ENCODE data around the gene FOXB1.
A peak's percentile ranks its signal among the peaks of the same experiment; 100 is the strongest.

The FOXB1 gene

DNA sequence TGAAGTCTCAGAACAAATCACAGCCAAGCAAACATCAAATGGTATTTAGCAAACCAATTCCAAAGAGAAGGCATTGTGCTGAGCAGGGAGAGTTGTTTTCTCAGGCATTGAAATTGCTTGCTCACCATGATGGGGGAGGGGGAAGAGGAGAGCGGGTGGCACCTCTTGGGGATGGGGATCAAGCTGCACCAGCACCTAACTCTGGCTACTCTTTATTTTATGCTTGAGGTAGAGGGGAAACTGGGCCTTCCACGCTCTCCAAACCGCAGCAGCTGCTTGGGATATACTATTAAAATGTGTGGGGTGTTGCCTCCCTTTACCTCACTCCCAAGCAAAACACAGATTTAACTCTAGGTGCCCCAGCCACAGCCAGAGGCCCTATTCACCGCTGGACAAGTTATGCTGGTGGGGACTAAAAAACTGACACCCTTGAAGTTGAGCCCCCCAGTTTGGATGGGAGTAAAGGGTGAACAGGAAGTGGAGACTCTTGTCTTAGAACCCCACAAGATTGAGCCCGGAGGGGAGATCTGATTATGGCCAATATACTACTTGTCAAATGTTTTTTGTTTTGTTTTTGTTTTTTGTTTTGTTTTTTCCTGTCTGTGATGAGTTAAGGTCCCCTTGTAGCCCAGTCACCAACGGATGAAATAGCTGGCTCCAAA is 5.0 kb upstream of the FOXB1 start:
- DNase-seq, result no peak

DNA sequence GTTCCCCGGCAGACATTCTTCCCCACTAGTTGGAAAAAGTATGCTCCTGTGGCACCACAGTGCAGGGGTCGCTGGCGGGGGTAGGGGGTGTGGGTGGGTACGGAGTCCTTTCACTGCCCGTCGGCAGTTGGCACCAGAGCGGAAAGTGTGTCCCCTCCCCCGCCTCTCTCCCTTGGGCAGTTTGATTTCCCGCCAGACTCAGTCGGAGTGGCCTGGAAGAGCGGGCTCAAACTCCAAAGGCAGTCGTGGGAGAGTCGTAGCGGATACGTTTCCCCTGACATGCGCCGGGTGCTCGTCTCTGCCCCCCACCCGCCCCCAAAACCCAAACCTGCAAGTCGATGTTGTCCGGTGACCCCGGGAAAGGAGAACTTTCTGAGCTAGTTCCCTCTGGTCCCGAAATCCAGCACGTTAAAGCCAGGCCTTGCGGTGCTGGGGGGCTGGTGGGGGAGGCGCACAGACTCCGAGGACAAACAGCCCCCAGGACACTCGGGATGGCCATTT is 4.4 kb upstream of the FOXB1 start:
- peak in 1 of 56 donors; percentile 34 for DNase-seq

DNA sequence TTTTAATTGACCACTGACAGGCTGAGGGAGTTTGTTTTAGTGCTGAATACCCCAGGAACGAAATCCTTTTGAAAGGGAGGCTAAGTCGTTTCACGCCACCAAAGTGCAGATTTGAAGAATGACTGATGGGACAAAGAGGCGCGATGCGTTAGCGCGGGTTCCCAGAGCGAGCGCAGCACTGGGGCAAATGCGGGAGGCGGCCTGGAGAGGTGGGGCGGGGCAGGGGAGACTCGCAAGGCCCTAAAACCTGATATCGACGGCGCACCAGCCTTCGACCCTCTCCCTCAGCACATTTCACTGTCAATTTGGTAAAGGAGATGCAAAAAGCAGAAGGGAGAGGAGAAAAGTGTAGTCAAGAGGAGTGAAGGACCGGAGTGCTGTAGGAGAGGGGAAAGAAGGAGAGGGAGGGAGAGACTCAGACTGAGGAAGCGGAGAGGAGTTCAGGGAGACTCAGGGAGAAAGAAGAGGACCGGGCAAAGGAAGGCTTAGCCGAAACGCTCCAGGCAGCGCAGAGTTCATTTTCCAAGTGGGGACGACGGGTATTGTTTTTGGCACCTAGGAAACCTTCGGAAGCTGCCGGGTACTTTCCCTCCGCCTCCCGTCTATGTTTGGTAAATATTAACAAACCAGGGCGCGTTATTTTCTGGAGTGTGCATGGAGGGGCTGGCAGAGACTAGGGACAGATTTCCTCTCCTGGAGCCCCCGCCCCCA is 3.8 kb upstream of the FOXB1 start:
- no peak for DNase-seq

DNA sequence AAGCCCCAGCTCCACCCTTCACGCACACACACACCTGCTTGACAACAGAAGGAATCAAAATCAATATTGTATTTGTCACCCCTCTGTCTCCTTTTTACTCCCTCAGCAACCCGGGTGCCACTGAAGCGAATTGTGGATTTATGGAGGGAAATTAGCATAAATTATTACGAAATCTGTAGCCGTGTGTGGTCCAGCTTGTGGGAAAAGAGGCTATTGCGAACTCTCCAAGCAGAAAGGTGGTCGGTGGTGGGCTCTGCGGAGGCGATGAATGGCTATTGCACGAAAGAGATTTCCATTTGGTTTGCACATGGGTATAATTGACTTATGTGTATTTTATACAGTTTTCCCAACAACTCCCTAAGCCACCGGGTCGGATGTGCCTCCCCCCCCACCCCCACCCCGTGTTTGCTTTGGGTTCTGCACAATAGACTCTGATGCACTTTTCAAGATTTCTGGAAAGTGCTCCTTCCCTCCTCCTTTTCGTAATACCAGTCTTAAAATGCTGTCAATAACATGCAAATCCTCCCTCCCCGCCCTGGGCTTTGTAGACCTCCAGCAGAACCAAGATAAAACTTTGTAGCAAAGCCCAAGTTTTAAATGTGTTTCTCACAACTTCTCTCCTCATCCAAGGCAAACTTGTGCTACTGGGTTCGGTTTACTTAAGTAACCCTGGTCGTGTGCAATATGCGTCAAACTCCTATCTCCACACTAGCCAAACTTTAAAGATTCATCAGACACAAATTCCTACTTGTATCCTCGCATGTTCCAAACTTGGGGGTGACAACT is 3.1 kb upstream of the FOXB1 start:
- no peak for DNase-seq

DNA sequence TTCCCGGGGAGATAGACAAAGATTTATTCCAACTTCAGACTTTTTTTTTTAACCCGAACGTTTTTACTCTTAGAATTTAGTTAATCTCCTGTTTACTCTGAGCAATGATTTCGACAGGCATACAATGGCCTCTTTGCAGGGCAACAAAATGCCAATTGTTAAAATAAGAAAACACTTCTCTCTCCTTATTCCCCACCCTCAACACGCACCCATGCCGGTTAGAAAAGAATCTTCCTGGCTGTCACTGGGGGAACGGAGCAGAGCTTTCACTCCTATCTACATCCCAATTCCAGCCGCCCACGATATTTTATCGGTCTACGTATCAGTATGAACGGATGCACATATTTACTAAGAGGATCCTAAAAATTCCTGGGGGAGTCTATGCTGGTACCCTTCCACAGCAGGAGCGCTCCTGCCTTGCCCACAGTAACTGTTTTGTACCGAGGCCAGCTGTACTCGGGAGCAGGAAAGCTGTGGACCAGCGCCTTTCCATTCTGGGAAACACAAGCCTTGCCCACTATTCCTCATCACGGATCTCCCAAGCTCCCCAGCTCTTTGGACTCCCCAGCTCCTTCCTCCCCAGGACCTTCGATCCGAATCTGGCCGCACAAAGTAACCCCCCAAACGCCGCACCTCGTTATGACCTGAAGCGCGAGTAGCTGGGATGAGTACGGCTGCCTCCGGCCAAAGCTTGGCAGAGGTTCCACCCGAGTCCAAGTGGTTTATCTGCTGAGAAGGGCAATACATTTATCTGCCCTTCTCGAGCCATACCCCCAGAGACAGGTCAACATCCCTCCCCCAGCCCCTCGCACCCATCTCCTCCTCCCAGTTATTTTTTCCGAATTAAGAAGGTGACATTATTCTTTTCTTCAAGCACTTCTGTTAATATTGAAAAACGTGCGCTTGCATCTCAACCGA is 2.2 kb upstream of the FOXB1 start:
- no peak for DNase-seq

DNA sequence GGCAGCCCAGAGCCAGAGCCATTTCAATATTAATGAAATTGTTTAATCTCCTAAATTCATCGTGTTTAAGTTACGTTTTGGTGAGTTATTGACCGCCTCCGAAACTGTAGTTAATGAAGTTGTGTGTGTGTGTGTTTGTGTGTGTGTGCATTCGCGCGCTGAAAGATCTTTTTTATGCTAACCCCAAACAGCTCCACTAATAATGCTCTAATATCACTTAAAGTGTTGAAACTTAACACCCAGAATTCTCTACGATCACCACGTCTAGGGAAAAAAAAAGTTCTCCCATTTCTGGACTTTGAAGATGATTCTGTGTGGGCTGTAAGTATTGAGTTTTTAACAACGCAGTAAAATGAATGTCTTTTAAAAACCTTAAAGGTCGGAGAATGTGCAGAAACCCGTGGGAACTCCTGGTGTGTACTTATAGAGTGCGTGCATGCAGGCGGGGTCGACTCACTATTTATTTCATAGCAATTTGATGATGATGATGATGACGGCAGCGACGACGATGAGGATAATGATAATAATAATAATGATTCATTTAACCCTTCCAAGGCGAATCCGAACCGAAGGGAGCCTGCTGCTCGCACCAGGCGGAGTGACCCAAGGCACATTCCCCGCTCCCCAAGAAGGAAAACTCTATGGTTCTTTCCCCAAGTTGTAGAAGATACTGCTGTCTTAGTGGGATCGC is 1.4 kb upstream of the FOXB1 start:
- no peak for DNase-seq

DNA sequence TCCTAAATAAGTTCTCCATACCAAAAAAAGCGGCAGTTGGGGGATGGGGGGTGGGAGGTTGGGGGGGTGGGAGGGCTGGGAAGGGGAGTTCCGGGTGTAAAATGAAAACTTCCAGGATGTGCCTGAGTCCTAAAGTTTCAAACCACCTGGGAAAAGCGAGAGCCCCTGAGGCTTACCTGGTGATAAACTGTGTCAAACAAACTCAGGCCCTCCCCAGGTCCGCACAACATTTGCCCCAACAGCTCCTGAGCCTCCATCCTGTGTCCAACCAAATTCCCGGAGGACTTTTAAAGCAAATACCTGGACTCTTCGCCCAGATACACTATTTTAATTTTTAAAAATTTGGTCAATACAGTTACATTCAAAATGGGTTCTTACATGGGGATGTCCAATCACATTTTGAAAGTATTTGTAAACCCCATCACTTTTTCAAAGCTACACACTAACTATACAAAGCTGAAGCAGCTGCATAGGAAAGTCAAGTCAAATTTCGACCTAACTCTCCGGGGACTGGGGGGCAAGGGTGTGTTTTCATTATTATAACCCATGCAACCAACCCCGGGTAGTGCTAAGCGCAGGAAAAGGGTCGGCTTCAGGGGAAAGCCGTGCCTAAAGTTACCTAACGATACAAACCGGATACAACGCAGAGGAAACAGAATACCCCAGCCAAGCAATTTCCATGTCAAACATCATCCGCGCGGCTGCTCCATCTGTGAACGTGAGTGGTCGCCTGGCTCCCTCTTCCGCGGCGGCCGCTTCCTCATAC is 685 bp upstream of the FOXB1 start:
- no peak for DNase-seq

GRCh38 chr15:60004846-60005351 is 788 bp downstream of the FOXB1 start:
- no peak for DNase-seq

DNA sequence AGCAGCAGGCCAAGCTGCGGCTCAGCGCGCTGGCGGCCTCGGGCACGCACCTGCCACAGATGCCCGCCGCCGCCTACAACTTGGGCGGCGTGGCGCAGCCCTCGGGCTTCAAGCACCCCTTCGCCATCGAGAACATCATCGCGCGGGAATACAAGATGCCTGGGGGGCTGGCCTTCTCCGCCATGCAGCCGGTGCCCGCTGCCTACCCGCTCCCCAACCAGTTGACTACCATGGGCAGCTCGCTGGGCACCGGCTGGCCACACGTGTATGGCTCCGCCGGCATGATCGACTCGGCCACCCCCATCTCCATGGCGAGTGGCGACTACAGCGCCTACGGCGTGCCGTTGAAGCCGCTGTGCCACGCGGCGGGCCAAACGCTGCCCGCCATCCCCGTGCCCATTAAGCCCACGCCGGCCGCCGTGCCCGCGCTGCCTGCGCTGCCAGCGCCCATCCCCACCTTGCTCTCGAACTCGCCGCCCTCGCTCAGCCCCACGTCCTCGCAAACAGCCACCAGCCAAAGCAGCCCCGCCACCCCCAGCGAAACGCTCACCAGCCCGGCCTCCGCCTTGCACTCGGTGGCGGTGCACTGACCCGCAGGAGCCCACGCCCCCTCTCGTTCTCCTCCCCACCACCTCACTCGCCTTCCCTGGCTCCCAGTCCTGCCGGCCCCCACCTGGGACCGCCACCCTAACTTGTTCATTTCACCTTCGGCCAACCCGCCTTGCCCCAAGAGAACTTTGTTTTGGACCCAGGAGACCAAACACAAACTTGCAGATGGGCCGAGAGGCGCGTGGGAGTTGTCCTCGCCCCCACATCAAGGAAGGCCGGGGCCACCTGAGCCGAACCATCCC is 1.5 kb downstream of the FOXB1 start:
- DNase-seq, result no peak

DNA sequence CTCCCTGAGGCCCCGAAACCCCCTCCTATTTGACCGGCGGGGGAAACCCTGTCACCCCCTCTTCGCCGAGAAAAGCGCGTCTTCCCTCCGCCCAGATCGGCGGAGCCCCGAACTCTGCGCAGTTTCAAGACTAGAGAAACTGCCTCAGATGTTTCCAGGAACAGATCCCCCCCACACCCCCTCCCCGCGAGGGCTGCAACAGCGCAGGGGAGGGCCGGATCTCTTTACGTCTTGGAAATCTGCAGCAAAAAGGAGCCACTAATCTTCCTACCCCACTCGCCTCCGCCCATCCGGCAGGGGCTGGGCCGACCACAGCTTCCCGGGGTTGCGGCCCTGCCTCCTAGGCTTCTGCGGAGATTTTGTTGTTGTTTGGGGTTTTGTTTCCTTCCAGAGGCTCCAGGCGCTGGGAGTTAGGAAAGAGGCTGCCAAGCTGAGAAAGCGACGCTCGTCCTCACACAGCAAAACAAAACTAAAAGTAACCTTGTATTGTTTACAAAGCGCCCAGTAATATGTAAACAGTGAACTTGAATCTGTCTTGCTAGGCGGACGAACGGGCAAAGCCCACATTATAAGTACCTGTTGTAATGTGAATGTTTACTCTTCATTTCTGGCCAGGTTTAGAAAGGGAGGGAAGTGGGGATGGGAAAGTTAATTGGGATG is 2.2 kb downstream of the FOXB1 start:
- DNase-seq, result peak in 1 of 56 donors; percentile 39

DNA sequence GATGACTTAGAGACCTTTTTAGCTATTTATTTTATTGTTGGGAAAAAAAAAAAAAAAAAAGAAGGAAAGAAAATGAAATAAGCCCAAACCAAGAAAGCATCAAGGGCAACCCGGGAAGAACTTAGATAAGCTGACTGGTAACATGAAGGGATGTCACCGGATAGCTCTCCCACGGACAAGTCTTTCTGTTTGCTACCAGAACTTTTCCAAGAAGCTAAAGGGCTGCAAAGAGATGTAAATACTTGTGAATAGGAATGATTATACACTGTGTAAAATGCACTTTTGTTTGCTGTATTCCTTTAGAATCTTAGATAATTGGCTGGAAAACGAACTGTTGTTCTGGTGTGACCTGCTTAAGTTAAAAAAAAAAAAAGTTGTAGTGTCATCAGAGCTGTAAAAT is 2.8 kb downstream of the FOXB1 start:
- no peak for DNase-seq

DNA sequence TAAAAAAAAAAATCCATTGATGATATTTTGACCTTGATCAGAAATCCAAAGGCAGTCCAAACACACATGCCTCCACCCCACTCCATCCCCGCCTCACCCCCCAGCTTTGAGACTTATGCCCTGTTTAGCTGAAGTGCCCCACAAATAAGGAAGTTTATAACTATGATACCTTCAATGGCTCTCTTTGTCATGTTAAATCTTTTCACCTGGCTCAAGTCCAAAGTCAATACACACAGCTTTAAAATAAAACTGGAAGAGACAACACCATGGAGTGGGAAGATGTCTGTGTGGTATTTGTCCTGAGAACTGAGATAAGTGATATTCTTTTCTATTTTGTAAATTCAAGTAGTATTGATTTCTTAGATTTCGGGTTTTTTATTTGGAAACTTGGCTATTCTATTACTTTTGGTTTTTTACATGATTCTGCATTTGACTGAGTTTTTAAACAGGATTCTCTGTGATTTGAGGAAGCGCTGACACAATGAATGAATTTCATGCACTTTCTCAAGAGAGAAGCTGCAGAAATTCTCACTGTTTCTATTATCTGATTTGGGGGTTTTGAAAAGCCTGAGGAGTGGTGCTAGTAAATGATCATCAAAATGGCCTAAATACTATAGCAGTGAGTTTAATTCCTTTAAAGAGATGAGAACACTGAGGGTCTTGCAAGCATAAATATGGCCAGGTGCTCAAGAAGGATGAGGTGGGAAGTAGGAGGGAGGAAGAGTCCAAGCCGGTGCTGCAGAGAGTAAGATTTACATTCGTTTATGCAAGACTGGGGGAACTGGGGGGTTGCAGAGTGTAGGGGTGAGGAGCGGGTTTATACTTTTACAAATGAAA is 5.2 kb downstream of the FOXB1 start:
- DNase-seq, result no peak

DNA sequence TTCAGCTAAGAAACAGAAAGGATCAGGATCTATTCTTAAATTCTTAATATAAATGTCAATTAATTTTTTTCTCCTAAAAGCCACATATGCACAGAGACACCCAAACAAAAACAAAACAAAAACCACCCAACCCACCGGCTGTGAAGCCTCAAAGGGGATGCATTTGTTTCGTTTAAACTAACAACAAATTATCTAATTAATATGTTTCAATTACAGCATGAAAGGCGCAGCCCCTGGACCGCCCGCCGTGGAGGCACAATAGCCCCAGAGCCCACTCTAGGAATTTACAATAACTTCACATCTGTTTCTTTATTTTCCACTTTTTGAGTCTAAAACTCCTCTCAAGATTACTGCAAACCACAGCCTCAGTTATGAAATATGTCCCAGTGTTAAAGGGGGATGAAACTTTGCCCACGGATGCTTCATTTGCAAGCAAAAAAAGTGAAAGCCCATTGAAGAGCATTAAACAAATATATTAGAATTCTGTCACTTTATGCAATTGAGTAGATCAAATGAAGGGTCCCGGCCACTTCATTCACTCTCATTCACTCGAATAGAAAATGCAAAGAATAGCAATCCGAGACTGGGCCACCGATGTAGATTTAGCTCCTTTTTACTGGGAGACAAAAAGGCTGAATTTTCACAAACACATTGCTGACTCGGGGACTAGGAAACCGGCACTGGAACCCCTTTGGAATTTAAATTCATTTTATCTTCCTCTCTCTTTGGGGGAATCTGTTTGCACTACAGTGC is 6.0 kb downstream of the FOXB1 start:
- no peak for DNase-seq

DNA sequence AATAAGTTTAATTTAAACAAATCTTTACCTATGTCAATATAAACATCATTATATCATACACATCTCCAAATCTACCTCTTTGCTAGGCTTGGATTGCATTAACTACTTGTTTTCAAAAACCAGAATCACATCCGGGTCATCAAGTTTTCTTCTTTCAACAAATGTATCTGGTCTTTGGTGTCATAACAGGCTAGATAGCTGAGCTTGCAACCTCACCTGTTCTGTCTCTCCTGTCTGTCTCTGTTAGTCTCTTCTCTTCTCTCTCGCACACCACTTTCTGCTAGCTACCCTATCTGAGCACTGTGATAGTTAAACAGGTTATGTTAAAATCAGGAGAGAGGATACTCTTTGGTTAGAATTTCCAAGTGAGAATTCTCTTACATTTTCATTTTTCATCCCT is 6.7 kb downstream of the FOXB1 start:
- DNase-seq, result no peak

- DNase-seq, result no peak
Observed at GRCh38 chr15:60012695-60013094, 8.6 kb downstream of the FOXB1 start.
